Karpas-422 (cell line): ENCODE measurements around the gene DARS1. TPM values are rescaled to one million over a fixed set of nuclear protein-coding genes. Genes with fewer than 3 reads are reported as not detected.
"Not testable (repeated sequence)": the region's sequence is repeated elsewhere in the genome, so short reads cannot be mapped to it uniquely, and the experiment has no call there.

Experiments used
- DNase-seq: peaks from one replicate; pipeline ENCODE4 v3.0.0-alpha.2; 2015
- H2AFZ ChIP-seq: fragments of 200-600 bp; sonication (generic); 2 replicates; pipeline ENCODE4 v1.6.1; 2014; ENCODE audit warnings: antibody characterized with exemption, low read length, mixed read lengths
- H3K27ac ChIP-seq: fragments of 200-600 bp; sonication (generic); 2 replicates; pipeline ENCODE4 v1.5.1; 2014; ENCODE audit warnings: mild to moderate bottlenecking, low read length, moderate library complexity
- H3K27me3 ChIP-seq: fragments of 200-600 bp; sonication (generic); 2 replicates; pipeline ENCODE4 v1.6.1; 2014; ENCODE audit warnings: low read length, mixed read lengths
- H3K36me3 ChIP-seq: fragments of 200-600 bp; sonication (generic); 2 replicates; pipeline ENCODE4 v1.6.1; 2014; ENCODE audit warnings: low read length, mixed read lengths; ENCODE audit not compliant: insufficient read depth
- H3K4me1 ChIP-seq: fragments of 200-600 bp; sonication (generic); 2 replicates; pipeline ENCODE4 v1.6.1; 2014; ENCODE audit warnings: mild to moderate bottlenecking, low read length, mixed read lengths
- H3K4me2 ChIP-seq: fragments of 200-600 bp; sonication (generic); 2 replicates; pipeline ENCODE4 v1.6.1; 2014; ENCODE audit warnings: low read length, low read depth, mild to moderate bottlenecking; ENCODE audit not compliant: poor library complexity, severe bottlenecking
- H3K4me3 ChIP-seq: fragments of 200-600 bp; sonication (generic); 2 replicates; pipeline ENCODE4 v1.5.1; 2014; ENCODE audit warnings: mild to moderate bottlenecking, antibody characterized with exemption, low read length, mixed read lengths
- H3K79me2 ChIP-seq: fragments of 200-600 bp; sonication (generic); 2 replicates; pipeline ENCODE4 v1.6.1; 2014; ENCODE audit warnings: mild to moderate bottlenecking, low read length, mixed read lengths
- H3K9ac ChIP-seq: fragments of 200-600 bp; sonication (generic); 2 replicates; pipeline ENCODE4 v1.6.0; 2014; ENCODE audit warnings: low read length
- H3K9me2 ChIP-seq: fragments of 200-600 bp; sonication (generic), shearing (Covaris generic); replicated peaks from 2 replicates; pipeline ENCODE4 v1.6.0; 2014; ENCODE audit warnings: mild to moderate bottlenecking, low read length, moderate library complexity; ENCODE audit not compliant: insufficient read depth
- H3K9me3 ChIP-seq: fragments of 300-700, 200-600 bp; sonication (generic); 2 replicates; pipeline ENCODE4 v1.6.1; 2014; ENCODE audit warnings: low read length, mixed read lengths
- H4K20me1 ChIP-seq: fragments of 200-600 bp; sonication (generic); 2 replicates; pipeline ENCODE4 v1.6.1; 2014; ENCODE audit warnings: mild to moderate bottlenecking, antibody characterized with exemption, low read length, low read depth; ENCODE audit not compliant: insufficient read depth
- total RNA-seq: library from RNA; depleted of rRNA; stranded (reverse); fragments of >200 nt; shearing (Covaris generic); gene quantifications from 2 replicates; pipeline ENCODE4 v1.2.3, GENCODE V29; 2014; ENCODE audit warnings: low replicate concordance

The DARS1 gene
- total RNA-seq, 1 experiment from 2014 or later = 185 TPM

- peaks cover 34% of the 10 kb centered on the region for H3K36me3 ChIP-seq
- no peak overlapping the region for H2AFZ ChIP-seq
- no peaks in the 10 kb centered on the region for H3K9me3 ChIP-seq
- no peaks in the 10 kb centered on the region for H3K9me2 ChIP-seq
- peaks cover 97% of the 10 kb centered on the region for H3K79me2 ChIP-seq
- peak overlapping the region; percentile 66 for H3K27ac ChIP-seq
- H3K4me2 ChIP-seq = peak overlapping the region; percentile 22
- H4K20me1 ChIP-seq = no peaks in the 10 kb centered on the region
- no peak overlapping the region for H3K9ac ChIP-seq
- H3K4me1 ChIP-seq = peaks cover 30% of the 10 kb centered on the region
- no peaks in the 10 kb centered on the region for H3K27me3 ChIP-seq
- no peak overlapping the region for H3K4me3 ChIP-seq
- DNase-seq = no peak
These were observed 15.6 kb downstream of the DARS1 start for GRCh38 chr2:135969655-135970387.

- Histone ChIP-seq H3K4me1 (peaks cover 52% of the 10 kb centered on the region), H3K9ac (no peak overlapping the region), H3K79me2 (peaks cover 98% of the 10 kb centered on the region), H4K20me1 (no peaks in the 10 kb centered on the region), H3K4me2 (no peak overlapping the region), H3K27me3 (no peaks in the 10 kb centered on the region), H3K4me3 (no peak overlapping the region), H2AFZ (no peak overlapping the region), H3K9me3 (no peaks in the 10 kb centered on the region), H3K9me2 (no peaks in the 10 kb centered on the region), H3K36me3 (peaks cover 26% of the 10 kb centered on the region; the same call in 1 of the 2 replicates), H3K27ac (no peak overlapping the region)
- no peak for DNase-seq
These were observed 19.7 kb downstream of the DARS1 start for GRCh38 chr2:135965756-135966155.

GRCh38 chr2:135964404-135964803 is 21.0 kb downstream of the DARS1 start:
- Histone ChIP-seq H3K36me3 (peaks cover 35% of the 10 kb centered on the region; the same call in 1 of the 2 replicates), H3K79me2 (peaks cover 98% of the 10 kb centered on the region)
- not testable (repeated sequence) for H3K9ac ChIP-seq

GRCh38 chr2:135963841-135964240 is 21.6 kb downstream of the DARS1 start:
- Histone ChIP-seq H3K9me2 (no peaks in the 10 kb centered on the region), H3K4me1 (peaks cover 33% of the 10 kb centered on the region), H3K36me3 (peaks cover 34% of the 10 kb centered on the region; the same call in 1 of the 2 replicates), H3K4me3 (no peak overlapping the region), H3K4me2 (no peak overlapping the region), H2AFZ (no peak overlapping the region), H3K9me3 (no peaks in the 10 kb centered on the region), H4K20me1 (no peaks in the 10 kb centered on the region), H3K79me2 (peaks cover 95% of the 10 kb centered on the region), H3K9ac (no peak overlapping the region), H3K27me3 (no peaks in the 10 kb centered on the region), H3K27ac (no peak overlapping the region)
- DNase-seq = no peak

More at GRCh38 chr2:135964404-135964803, 21.0 kb downstream of the DARS1 start:
- not testable (repeated sequence) for H4K20me1 ChIP-seq, H3K27ac ChIP-seq, H2AFZ ChIP-seq, DNase-seq, H3K4me2 ChIP-seq, H3K4me3 ChIP-seq, H3K9me3 ChIP-seq, H3K9me2 ChIP-seq, H3K27me3 ChIP-seq
- peaks cover 39% of the 10 kb centered on the region for H3K4me1 ChIP-seq

- H3K4me1 ChIP-seq = peaks cover 27% of the 10 kb centered on the region
- H3K9me2 ChIP-seq = no peaks in the 10 kb centered on the region
- H3K9me3 ChIP-seq = no peaks in the 10 kb centered on the region
- H4K20me1 ChIP-seq = no peaks in the 10 kb centered on the region
- peaks cover 94% of the 10 kb centered on the region for H3K79me2 ChIP-seq
- no peak overlapping the region for H2AFZ ChIP-seq
- no peaks in the 10 kb centered on the region for H3K27me3 ChIP-seq
- DNase-seq = no peak
- H3K4me3 ChIP-seq = no peak overlapping the region
- H3K4me2 ChIP-seq = peak overlapping the region; percentile 0
- H3K9ac ChIP-seq = no peak overlapping the region
- H3K36me3 ChIP-seq = peaks cover 42% of the 10 kb centered on the region; the same call in 1 of the 2 replicates
- peak overlapping the region; percentile 37; the same call in 1 of the 2 replicates for H3K27ac ChIP-seq
These were observed 22.9 kb downstream of the DARS1 start for GRCh38 chr2:135962366-135963123.

- H3K36me3 ChIP-seq = peaks cover 42% of the 10 kb centered on the region; the same call in 1 of the 2 replicates
- no peak overlapping the region for H3K4me3 ChIP-seq
- no peak overlapping the region for H3K4me2 ChIP-seq
- peaks cover 92% of the 10 kb centered on the region for H3K79me2 ChIP-seq
- H4K20me1 ChIP-seq = no peaks in the 10 kb centered on the region
- no peaks in the 10 kb centered on the region for H3K9me3 ChIP-seq
- no peaks in the 10 kb centered on the region for H3K27me3 ChIP-seq
- no peak for DNase-seq
- H3K27ac ChIP-seq = peak overlapping the region; percentile 34; the same call in 1 of the 2 replicates
- H2AFZ ChIP-seq = no peak overlapping the region
- H3K9me2 ChIP-seq = no peaks in the 10 kb centered on the region
- peaks cover 27% of the 10 kb centered on the region for H3K4me1 ChIP-seq
- H3K9ac ChIP-seq = no peak overlapping the region
These were observed 24.5 kb downstream of the DARS1 start for GRCh38 chr2:135960656-135961551.

- H3K27me3 ChIP-seq = no peaks in the 10 kb centered on the region
- H4K20me1 ChIP-seq = no peaks in the 10 kb centered on the region
- H3K79me2 ChIP-seq = peaks cover 91% of the 10 kb centered on the region
- no peak for DNase-seq
- H3K9ac ChIP-seq = no peak overlapping the region
- H2AFZ ChIP-seq = no peak overlapping the region
- H3K36me3 ChIP-seq = peaks cover 42% of the 10 kb centered on the region; the same call in 1 of the 2 replicates
- H3K27ac ChIP-seq = no peak overlapping the region
- H3K4me2 ChIP-seq = no peak overlapping the region
- H3K4me3 ChIP-seq = no peak overlapping the region
- no peaks in the 10 kb centered on the region for H3K9me2 ChIP-seq
- peaks cover 25% of the 10 kb centered on the region for H3K4me1 ChIP-seq
- H3K9me3 ChIP-seq = no peaks in the 10 kb centered on the region
These were observed 25.3 kb downstream of the DARS1 start for GRCh38 chr2:135960150-135960549.
